KOPT-K1 (cell line): Measurements from ENCODE around the gene FRMD4A.
"Not testable (repeated sequence)": the region's sequence is repeated elsewhere in the genome, so short reads cannot be mapped to it uniquely, and the experiment has no call there.

Experiments
- H3K27ac ChIP-seq: fragments of 200-600 bp; sonication (generic); 2 replicates; pipeline ENCODE4 v1.5.1; 2016; ENCODE audit warnings: antibody characterized with exemption, mild to moderate bottlenecking, low read depth, low read length; ENCODE audit not compliant: poor library complexity, severe bottlenecking
- H3K36me3 ChIP-seq: fragments of 200-600 bp; sonication (generic); 2 replicates; pipeline ENCODE4 v1.5.1; 2017; ENCODE audit warnings: antibody characterized with exemption, mild to moderate bottlenecking, low read length, moderate library complexity; ENCODE audit not compliant: insufficient read depth
- H3K9me3 ChIP-seq: fragments of 200-600 bp; sonication (generic); 2 replicates; pipeline ENCODE4 v1.5.1; 2017; ENCODE audit warnings: antibody characterized with exemption, low read length, mild to moderate bottlenecking; ENCODE audit not compliant: insufficient read depth, poor library complexity, severe bottlenecking

FRMD4A gene

GRCh38 chr10:13924040-13924725, 406.5 kb downstream of the FRMD4A start:
- Histone ChIP-seq H3K36me3 (no peaks in the 10 kb centered on the region), H3K9me3 (no peaks in the 10 kb centered on the region), H3K27ac (no peak overlapping the region)

- H3K36me3 ChIP-seq = no peaks in the 10 kb centered on the region
- no peak overlapping the region for H3K27ac ChIP-seq
- no peaks in the 10 kb centered on the region for H3K9me3 ChIP-seq
Measured at GRCh38 chr10:13922586-13922985, 408.1 kb downstream of the FRMD4A start.

- H3K9me3 ChIP-seq = no peaks in the 10 kb centered on the region
- H3K27ac ChIP-seq = no peak overlapping the region
- no peaks in the 10 kb centered on the region for H3K36me3 ChIP-seq
Measured at GRCh38 chr10:13921941-13922340, 408.8 kb downstream of the FRMD4A start.

GRCh38 chr10:13921131-13921530, 409.6 kb downstream of the FRMD4A start:
- not testable (repeated sequence) for H3K9me3 ChIP-seq, H3K27ac ChIP-seq, H3K36me3 ChIP-seq

- H3K9me3 ChIP-seq = no peaks in the 10 kb centered on the region
- H3K27ac ChIP-seq = no peak overlapping the region
- no peaks in the 10 kb centered on the region for H3K36me3 ChIP-seq
Measured at GRCh38 chr10:13920465-13920864, 410.3 kb downstream of the FRMD4A start.

GRCh38 chr10:13920031-13920430, 410.7 kb downstream of the FRMD4A start:
- Histone ChIP-seq H3K36me3 (no peaks in the 10 kb centered on the region), H3K27ac (no peak overlapping the region), H3K9me3 (no peaks in the 10 kb centered on the region)

GRCh38 chr10:13917791-13918190, 412.9 kb downstream of the FRMD4A start:
- H3K9me3 ChIP-seq = no peaks in the 10 kb centered on the region

GRCh38 chr10:13916384-13916947, 414.3 kb downstream of the FRMD4A start:
- Histone ChIP-seq H3K27ac (no peak overlapping the region), H3K9me3 (no peaks in the 10 kb centered on the region), H3K36me3 (no peaks in the 10 kb centered on the region)

More at GRCh38 chr10:13917791-13918190, 412.9 kb downstream of the FRMD4A start:
- Histone ChIP-seq H3K27ac (no peak overlapping the region), H3K36me3 (no peaks in the 10 kb centered on the region)

GRCh38 chr10:13915710-13916109, 415.0 kb downstream of the FRMD4A start:
- H3K27ac ChIP-seq = no peak overlapping the region
- H3K9me3 ChIP-seq = no peaks in the 10 kb centered on the region
- H3K36me3 ChIP-seq = no peaks in the 10 kb centered on the region

- no peak overlapping the region for H3K27ac ChIP-seq
- no peaks in the 10 kb centered on the region for H3K36me3 ChIP-seq
- no peaks in the 10 kb centered on the region for H3K9me3 ChIP-seq
Measured at GRCh38 chr10:13913897-13914296, 416.8 kb downstream of the FRMD4A start.

- no peak overlapping the region for H3K27ac ChIP-seq
- no peaks in the 10 kb centered on the region for H3K36me3 ChIP-seq
- H3K9me3 ChIP-seq = no peaks in the 10 kb centered on the region
Measured at GRCh38 chr10:13911821-13912520, 418.8 kb downstream of the FRMD4A start.

GRCh38 chr10:13909516-13910258, 421.0 kb downstream of the FRMD4A start:
- H3K27ac ChIP-seq = no peak overlapping the region
- no peaks in the 10 kb centered on the region for H3K36me3 ChIP-seq
- H3K9me3 ChIP-seq = no peaks in the 10 kb centered on the region

GRCh38 chr10:13908475-13908874, 422.2 kb downstream of the FRMD4A start:
- Histone ChIP-seq H3K27ac (no peak overlapping the region), H3K9me3 (no peaks in the 10 kb centered on the region), H3K36me3 (no peaks in the 10 kb centered on the region)

- Histone ChIP-seq H3K36me3 (no peaks in the 10 kb centered on the region), H3K27ac (no peak overlapping the region), H3K9me3 (no peaks in the 10 kb centered on the region)
Measured at GRCh38 chr10:13907570-13907969, 423.2 kb downstream of the FRMD4A start.

GRCh38 chr10:13905281-13905680, 425.4 kb downstream of the FRMD4A start:
- Histone ChIP-seq H3K27ac (no peak overlapping the region), H3K9me3 (no peaks in the 10 kb centered on the region), H3K36me3 (no peaks in the 10 kb centered on the region)
